NCI-H146 treated with DMSO at 0.1 percent for 48 hours (cell line): ENCODE data around the gene MAMSTR.
A peak's percentile ranks its signal among the peaks of the same experiment; 100 is the strongest.

Experiments used
- DNase-seq: peaks from one replicate; lab custom pipeline; 2025; ENCODE audit not compliant: unreplicated experiment; lab: John Stamatoyannopoulos, UW

Gene MAMSTR

GRCh38 chr19:48746738-48747575, 27.4 kb upstream of the MAMSTR start, which contains the start of gene IZUMO1:
Gene IZUMO1 (minus strand): TSS chr19:48746909. CDS start chr19:48745859, 1,050 bp downstream.
- DNase-seq: no peak

- no peak for DNase-seq
Measured at GRCh38 chr19:48746110-48746509, 26.6 kb upstream of the MAMSTR start.

GRCh38 chr19:48745208-48745995, 25.9 kb upstream of the MAMSTR start:
- DNase-seq: no peak

- no peak for DNase-seq
Measured at GRCh38 chr19:48742096-48742495, 22.6 kb upstream of the MAMSTR start.

GRCh38 chr19:48741129-48741999, 21.8 kb upstream of the MAMSTR start:
- DNase-seq: no peak

GRCh38 chr19:48740164-48740972, 20.8 kb upstream of the MAMSTR start, which contains the start of gene RASIP1:
Gene RASIP1 (minus strand): TSS chr19:48740610. CDS start chr19:48740282, 328 bp downstream.
- DNase-seq: no peak

GRCh38 chr19:48739404-48740163, 20.1 kb upstream of the MAMSTR start:
- peak; percentile 44 for DNase-seq

GRCh38 chr19:48738557-48739403, 19.3 kb upstream of the MAMSTR start:
- peak; percentile 90 for DNase-seq

GRCh38 chr19:48737360-48737998, 18.0 kb upstream of the MAMSTR start:
- DNase-seq: no peak

GRCh38 chr19:48735031-48735615, 15.6 kb upstream of the MAMSTR start:
- DNase-seq: no peak

GRCh38 chr19:48734625-48735024, 15.1 kb upstream of the MAMSTR start:
- DNase-seq: no peak

- DNase-seq: no peak
Measured at GRCh38 chr19:48731452-48731851, 11.9 kb upstream of the MAMSTR start.

GRCh38 chr19:48728911-48729664, 9.6 kb upstream of the MAMSTR start:
- no peak for DNase-seq

- DNase-seq: no peak
Measured at GRCh38 chr19:48726556-48726955, 7.0 kb upstream of the MAMSTR start.

GRCh38 chr19:48724796-48725753, 5.5 kb upstream of the MAMSTR start:
- no peak for DNase-seq

GRCh38 chr19:48722196-48722708, 2.7 kb upstream of the MAMSTR start:
- no peak for DNase-seq
